Measurements from ENCODE around the gene PHF1.

The PHF1 gene

DNA sequence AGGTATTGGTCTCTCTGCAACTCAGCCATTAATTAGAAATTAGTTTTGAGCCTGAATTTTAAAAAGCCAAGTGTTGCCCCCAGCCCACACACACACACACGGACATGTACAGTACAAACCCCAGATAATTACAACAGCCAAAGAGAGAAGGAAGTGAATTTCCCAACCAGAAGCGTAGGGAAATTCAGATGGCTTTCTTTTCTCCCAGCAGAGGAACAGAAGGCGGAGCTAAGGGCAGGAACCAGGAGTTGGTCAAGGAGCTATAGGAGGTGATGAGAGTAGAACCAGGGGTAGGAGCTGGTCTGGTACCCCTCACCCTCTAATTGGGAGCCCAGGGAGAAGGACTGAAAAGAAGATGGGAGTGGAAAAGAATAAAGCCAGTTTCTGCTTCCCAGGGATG is 39.6 kb downstream of the PHF1 start:
- no peak for TF ChIP-seq CTCF (IDR thresholded peaks at IDR 0.05; ENCODE audit: low read depth, low read length)
- DNase-seq (ENCODE audit: low read depth in 2 of 2): peak in 1 of 2 donors; percentile 20

DNA sequence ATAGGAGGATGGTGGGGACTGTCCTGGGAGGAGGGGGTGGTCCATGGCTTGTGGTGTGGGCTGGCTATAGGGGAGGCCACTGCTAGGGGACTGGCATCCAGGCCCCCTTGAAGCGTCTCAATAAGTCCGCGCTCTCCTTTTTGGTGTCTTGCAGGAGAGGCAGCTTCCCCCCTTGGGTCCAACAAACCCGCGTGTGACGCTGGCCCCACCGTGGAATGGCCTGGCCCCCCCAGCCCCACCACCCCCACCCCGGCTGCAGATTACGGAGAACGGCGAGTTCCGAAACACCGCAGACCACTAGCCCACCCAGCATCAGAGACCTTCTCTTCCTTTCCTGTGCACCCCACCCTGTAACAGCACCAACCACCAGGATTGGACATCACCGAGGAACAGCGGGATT is 40.8 kb downstream of the PHF1 start:
- no peak overlapping the region for H3K4me3 ChIP-seq (replicated peaks in 1 of 2; ENCODE audit: low read depth in 2 of 2, low read length in 2 of 2)
- no peak for TF ChIP-seq CTCF (IDR thresholded peaks at IDR 0.05; ENCODE audit: low read depth, low read length)
- no peak for DNase-seq (ENCODE audit: low read depth in 2 of 2)

More for the DNA sequence above, 39.6 kb downstream of the PHF1 start:
- H3K4me3 ChIP-seq (replicated peaks in 1 of 2; ENCODE audit: low read depth in 2 of 2, low read length in 2 of 2): no peak overlapping the region

DNA sequence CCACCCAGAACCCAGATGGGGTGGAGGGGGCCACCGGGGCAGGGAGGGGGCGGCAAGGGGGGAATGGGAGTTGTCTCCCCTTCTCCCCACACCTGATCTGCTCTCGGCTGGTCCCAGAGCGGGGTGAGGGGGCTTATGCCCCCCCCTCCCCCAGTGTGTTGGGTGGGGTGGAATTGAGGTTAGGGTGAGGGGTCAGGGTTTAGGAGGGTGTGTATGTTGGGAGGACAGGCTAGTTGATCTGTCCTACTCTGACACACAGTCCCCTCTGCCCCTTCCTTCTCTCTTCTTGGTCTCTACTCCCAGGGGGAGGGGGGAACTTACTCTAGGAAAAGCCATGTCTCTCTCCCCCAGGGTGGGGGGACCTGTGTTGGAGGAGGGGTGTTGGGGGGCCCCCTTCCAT is 41.7 kb downstream of the PHF1 start:
- H3K4me3 ChIP-seq (replicated peaks in 1 of 2; ENCODE audit: low read depth in 2 of 2, low read length in 2 of 2): no peak overlapping the region
- TF ChIP-seq CTCF (IDR thresholded peaks at IDR 0.05; ENCODE audit: low read depth, low read length): no peak
- no peak for DNase-seq (ENCODE audit: low read depth in 2 of 2)

- DNase-seq (ENCODE audit: low read depth in 2 of 2): peak; percentile 6 to 14
- H3K4me3 ChIP-seq (replicated peaks in 1 of 2; ENCODE audit: low read depth in 2 of 2, low read length in 2 of 2): peak overlapping the region; percentile 91 to 92
- TF ChIP-seq CTCF (IDR thresholded peaks at IDR 0.05; ENCODE audit: low read depth, low read length): no peak
These were observed 42.7 kb downstream of the PHF1 start for GRCh38 chr6:33453393-33454008.

DNA sequence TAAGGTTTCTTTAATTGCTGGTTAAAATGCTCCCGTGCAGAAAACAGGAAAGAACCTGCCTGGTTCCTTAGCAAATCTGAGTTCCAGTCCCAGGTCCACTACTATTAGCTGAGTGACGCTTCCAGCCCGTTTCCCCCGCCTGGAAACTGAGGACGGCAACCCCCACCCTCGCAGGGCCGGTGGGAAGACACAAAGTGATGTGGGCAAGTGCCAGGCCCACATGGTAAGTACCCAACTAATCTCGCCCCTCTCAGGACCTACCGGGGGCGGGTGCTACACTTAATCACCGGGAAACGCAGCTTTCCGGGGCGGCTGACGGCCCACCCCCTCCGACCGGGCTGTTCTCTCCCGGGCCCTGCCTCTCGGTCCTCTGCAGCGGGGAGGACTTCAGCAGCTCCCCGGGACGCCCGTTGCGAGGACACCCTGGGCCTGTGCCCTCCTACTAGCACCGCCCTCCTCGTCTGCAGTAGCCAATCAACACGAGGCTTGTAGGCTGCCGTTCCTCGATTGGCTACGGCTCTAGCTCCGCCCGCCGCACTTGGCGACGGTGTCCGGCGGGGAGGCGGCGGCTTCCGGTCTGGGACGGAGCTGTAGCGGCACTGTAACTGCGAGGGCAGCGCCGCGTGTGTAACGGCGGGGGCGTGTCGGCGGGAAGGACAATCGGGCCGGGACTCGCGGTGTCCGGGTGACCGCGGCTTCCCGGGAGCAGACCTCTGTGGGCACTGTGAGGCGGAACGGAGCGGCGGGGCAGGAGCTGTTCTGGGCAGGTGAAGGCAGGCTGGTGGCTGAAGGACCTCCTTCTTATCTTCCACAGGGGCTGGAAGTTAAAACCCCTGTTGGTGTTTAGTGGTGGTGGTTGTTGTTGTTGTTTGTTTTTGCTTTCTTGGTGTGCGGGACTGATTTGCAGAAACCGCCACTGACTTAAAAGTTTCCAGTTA is 43.5 kb downstream of the PHF1 start, which contains the start of gene ZBTB9:
Gene ZBTB9 (plus strand): TSS at position 568 of the 938 bp plus-strand sequence. CDS start 525 bp downstream, outside the sequence.
- peak; percentile 96 to 97 for DNase-seq (ENCODE audit: low read depth in 2 of 2)
- no peak for TF ChIP-seq CTCF (IDR thresholded peaks at IDR 0.05; ENCODE audit: low read depth, low read length)
- H3K4me3 ChIP-seq (replicated peaks in 1 of 2; ENCODE audit: low read depth in 2 of 2, low read length in 2 of 2): peak within 1 kb of the TSS; percentile 91 to 92

DNA sequence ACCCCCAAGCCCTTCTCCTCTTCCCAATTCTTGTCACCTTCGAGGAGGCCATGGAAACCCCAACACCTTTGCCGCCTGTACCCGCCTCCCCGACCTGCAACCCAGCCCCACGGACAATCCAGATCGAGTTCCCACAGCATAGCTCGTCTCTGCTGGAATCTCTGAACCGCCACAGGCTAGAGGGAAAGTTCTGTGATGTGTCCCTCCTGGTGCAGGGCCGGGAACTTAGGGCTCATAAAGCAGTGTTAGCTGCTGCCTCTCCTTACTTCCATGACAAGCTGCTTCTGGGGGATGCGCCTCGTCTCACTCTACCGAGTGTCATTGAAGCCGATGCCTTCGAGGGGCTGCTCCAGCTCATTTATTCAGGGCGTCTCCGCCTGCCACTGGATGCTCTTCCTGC is 44.2 kb downstream of the PHF1 start:
- TF ChIP-seq CTCF (IDR thresholded peaks at IDR 0.05; ENCODE audit: low read depth, low read length): no peak
- no peak for DNase-seq (ENCODE audit: low read depth in 2 of 2)

More for the DNA sequence above, 44.2 kb downstream of the PHF1 start:
- H3K4me3 ChIP-seq (replicated peaks in 1 of 2; ENCODE audit: low read depth in 2 of 2, low read length in 2 of 2): peak overlapping the region; percentile 91 to 92
